ENCODE results near the gene CHRM1.
"Not testable (repeated sequence)": the region's sequence is repeated elsewhere in the genome, so short reads cannot be mapped to it uniquely, and the experiment has no call there.

Gene CHRM1

GRCh38 chr11:62921201-62921572, at the start of gene CHRM1:
Gene CHRM1, minus strand, starts transcription at chr11:62921363. Its CDS starts 10,263 bp downstream, at chr11:62911100.
- no peak for DNase-seq

DNA sequence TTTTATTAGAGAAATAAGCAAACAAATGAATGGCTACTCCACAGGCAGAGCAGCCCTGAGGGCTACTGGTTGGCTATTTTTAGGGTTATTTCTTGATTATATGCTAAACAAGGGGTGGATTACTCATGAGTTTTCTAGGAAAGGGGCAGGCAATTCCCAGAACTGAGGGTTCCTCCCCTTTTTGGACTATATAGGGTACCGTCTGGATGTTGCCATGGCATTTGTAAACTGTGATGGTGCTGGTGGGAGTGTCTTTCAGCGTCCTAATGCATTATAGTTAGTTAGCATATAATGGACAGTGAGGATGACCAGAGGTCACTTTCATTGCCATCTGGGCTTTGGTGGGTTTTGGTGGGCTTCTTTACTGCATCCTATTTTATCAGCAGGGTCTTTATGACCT, 44.4 kb upstream of the CHRM1 start:
- DNase-seq = no peak

DNA sequence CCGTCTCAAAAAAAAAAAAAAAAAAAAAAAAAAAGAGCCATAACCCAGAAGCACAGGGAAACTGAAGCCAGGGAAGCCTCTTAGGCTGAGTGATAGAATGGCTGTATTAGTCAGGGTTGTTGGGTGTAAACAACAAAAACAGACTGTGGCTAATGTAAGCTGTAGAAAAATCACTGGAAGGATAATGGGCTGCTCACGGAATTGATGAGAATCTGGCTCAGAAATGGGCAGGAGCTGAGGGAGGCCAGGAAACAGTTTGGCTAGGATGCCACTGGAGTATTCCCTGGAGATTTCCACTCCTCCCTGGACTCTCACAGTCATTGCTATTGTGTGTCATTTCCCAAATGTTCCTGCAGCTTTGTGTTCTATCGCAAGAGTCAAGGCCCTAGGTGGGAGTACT, 41.2 kb upstream of the CHRM1 start:
- DNase-seq = no peak

DNA sequence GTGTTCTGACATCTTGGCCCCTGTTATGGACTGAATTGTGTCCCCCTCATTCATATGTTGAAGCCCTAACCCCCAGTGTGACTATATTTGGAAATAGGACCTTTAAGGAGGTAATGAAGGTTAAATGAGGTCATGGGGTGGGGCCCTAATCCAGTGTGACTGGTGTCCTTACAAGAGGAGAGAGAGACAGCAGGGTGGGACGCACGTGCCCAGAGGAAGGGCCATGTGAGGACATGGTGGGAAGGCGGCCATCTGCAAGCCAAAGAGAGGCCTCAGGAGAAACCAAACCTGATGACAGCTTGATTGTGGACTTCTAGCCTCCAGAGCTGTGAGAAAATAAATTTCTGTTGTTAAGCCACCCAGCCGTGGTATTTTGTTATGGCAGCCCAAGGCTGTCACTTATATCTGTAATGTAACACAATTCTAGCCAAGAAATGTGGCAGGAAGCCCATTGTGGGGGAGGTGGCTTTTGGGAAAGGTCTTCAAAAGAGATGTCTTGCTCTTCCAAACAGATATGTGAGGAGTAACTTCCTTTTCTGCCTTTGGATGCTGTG, 39.9 kb upstream of the CHRM1 start:
- DNase-seq = no peak

GRCh38 chr11:62959422-62959980, 38.3 kb upstream of the CHRM1 start:
- DNase-seq = no peak

DNA sequence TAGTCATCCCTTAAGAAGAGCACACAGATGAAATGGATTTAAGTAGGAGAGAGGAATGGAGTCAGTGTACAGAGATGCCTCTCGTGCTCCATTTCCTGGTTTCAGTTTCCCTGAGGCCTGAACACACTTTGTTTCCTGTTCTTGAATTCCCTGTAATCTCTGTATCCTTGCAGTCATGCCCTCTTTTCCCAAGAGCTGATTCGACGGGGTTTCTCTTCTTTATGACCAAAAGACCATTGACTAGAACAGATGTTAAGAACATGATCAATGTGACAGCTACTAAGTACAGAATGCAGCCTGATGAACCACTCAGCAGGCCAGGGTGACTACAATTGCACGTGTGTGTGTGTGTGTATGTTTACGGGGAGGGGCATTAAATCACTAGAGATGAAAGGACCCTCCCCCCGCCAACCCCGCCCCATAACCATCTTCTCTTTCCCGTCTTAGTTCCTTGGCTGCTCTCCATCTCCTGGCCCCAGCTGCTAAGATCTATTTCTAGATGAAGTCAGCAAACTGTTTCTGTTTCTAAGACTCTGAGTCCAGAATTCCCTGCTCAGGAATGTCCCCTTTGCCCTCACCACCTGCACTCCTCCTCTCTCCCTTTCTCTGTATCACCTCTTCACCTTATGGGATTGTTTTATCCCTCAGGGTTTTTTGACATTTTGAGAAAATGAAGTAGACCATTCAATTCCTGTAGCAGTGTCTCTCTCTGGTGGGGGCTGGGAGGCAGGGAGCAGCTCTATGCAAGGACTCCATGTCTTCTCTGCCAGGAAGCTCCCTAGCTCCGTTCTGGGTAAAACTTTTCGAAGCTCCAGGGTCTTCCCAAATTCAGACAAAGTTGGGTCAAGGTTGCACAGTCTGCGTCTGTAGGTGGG, 37.6 kb upstream of the CHRM1 start:
- peak; percentile 22 for DNase-seq

DNA sequence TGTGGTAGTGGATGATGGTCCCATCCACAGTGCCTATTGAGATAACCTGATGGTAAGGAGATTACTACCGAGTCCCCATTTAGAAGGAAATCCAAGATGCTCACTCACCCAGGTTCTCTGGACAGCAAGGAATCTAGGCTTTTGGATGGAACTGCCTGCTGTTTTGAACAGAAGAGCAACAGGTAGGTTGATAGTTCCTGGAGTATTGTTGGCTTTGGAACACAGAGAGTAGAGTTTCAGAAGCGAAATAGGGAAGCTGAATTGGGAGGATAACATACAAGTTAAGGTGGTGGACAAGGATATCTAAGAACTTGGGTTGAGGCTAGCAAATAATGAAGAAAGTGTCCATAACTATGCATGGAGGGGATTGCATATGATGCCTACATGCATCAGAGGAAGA, 36.0 kb upstream of the CHRM1 start:
- DNase-seq = no peak

DNA sequence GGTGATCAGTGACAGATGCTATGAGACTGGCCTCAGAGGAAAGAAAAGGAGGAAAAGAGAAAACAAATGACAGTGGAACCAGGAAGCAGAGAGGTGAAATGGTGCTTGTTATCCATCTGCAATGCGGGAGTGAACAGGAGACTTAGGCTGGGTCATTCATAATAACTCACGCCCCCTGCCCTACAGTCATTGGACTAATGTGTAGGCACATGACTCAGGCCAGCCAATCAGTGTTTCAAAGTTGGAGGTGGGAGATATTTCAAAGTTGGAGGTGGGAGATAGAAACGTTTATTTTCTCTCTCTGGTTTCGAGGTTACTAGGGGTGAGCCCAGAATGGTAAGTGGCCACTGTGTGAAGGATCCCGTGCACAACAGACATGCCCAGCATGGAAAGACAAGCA, 33.3 kb upstream of the CHRM1 start:
- DNase-seq = no peak

- DNase-seq = no peak
Observed at GRCh38 chr11:62953811-62954210, 32.6 kb upstream of the CHRM1 start.

DNA sequence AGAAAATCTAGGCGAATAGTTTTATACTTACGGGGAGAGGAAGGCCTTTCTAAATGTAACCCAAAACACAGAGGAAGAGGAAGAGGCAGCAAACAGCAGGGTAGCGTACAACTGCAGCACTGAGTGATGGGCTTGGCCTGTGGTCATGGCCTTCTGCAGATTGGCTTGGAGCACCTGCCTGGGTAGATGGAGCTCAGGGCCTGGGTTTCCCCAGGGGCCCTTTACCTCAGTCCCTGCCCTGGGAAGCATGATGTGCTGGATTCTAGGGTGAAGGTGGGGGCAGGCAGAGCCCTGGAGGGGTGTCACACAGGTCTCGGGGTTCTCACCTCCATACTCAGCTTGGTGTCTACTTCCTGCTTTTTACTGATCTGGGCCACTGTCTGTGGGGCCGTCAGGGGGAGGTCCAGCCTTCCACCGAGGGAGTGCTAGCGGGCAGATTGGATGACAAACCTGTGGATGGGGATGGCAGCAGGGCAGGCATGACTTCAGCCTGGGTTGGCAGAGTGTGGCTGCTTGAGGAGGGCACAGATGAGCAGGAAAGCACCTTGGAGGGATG, 27.7 kb upstream of the CHRM1 start:
- DNase-seq = no peak

DNA sequence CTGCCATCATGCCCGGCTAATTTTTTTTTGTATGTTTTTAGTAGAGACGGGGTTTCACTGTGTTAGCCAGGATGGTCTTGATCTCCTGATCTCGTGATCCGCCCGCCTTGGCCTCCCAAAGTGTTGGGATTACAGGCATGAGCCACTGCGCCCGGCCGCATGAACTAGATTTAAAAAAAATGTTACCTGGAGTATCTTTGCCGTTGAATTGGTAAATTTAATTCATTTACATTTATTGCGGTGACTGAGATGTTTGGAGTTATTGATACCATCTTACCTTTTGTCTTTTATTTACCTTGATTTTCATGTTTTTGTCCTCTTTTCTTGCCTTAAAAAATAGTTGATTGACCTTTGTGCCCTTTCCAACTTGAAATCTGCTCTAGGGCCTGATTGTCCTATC, 24.4 kb upstream of the CHRM1 start:
- not testable (repeated sequence) for DNase-seq

- not testable (repeated sequence) for DNase-seq
Observed at GRCh38 chr11:62937528-62937927, 16.4 kb upstream of the CHRM1 start.

DNA sequence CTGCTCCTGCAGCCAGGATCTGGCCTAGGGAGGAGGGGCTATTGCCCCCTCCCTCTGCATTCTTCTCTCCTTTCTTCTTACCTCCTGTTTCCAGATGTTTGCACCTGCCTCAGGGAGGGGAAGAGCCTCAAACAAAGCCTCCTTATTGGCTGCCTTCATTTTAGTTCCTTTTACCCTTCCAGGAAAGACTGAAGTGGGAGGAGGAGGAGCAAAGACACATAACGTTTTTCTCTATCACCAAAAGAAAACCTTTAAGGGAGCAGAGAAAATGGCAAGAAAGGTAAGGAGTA, 13.3 kb upstream of the CHRM1 start:
- DNase-seq = no peak

GRCh38 chr11:62933750-62934495, 12.8 kb upstream of the CHRM1 start:
- DNase-seq = no peak

DNA sequence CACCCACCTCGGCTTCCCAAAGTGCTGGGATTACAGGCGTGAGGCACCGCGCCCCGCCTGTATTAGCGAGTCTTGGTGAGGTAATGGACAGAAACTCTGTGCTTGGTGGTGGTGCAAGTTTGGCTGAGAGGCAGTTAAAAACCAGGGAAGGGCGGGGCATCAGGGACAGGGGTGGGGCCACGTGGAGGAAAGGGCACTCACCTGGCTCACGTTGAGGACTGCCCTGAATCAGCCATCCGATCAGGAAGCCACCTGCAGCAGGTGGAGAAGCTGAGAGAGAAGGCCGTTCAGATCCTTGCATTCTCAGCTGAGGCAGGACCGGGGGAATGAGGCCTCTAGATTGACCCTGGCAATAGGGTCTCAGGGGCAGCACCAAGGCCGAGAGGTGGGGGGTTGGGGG, 12.1 kb upstream of the CHRM1 start:
- DNase-seq = peak; percentile 16

- no peak for DNase-seq
Observed at GRCh38 chr11:62931499-62932278, 10.5 kb upstream of the CHRM1 start.

DNA sequence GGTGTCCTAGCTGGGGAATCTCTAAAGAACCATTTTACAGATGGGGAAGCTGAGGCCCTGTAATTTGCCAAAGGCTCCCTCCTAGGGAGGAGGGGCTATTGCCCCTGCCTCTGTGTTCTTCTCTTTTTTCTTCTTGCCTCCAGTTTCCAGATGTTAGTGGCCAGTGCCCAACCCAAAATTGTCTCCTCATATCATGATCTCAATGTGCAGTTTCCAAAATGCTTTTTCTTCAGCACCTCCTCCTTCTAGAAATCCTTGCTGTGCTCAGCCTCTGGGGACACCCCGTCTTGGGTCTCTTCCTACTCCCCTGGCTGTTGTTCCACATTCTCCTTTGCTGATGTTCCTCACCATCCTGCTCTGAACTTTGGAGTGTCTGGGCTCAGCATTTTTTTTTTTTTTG, 9.5 kb upstream of the CHRM1 start:
- no peak for DNase-seq

DNA sequence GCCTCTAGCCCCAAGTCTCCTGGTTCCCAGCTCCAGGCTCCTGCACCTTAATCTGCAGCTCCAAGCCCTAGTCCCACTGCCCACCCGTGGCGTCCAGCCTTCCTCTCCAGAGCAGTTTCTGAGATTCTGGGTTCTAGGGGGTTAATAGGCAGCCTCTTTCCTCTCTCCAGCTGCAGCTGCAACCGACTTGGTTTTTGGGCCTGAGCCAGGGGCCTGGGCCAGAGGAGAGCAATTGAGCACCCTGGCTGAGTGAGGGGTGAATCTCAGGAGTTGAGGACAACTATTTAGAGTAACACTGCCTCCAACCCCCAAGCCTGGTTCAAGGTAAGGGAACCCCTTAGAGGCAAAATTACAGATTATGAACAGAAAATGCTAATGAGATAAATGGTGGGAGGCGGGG, 9.0 kb upstream of the CHRM1 start:
- DNase-seq = no peak

DNA sequence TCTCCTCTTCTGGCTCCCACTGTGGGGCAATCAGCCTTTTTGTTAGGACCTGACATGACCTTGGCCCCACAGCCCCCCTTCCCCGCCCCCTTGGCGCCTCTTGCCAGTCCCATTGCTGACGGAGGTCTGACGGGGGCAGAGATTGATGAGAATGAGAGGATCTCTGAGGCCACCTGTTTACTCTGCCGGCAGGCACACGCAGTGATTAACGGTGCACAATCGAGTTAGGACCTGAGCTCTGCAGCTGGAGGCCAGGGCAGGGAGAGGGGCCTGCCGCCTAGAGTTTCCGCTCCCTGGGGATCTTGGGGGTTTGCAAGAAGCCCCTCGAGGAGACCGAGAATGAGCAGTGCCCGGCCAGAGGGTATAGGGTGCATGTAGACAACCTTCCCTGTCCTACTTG, 6.8 kb upstream of the CHRM1 start:
- no peak for DNase-seq

DNA sequence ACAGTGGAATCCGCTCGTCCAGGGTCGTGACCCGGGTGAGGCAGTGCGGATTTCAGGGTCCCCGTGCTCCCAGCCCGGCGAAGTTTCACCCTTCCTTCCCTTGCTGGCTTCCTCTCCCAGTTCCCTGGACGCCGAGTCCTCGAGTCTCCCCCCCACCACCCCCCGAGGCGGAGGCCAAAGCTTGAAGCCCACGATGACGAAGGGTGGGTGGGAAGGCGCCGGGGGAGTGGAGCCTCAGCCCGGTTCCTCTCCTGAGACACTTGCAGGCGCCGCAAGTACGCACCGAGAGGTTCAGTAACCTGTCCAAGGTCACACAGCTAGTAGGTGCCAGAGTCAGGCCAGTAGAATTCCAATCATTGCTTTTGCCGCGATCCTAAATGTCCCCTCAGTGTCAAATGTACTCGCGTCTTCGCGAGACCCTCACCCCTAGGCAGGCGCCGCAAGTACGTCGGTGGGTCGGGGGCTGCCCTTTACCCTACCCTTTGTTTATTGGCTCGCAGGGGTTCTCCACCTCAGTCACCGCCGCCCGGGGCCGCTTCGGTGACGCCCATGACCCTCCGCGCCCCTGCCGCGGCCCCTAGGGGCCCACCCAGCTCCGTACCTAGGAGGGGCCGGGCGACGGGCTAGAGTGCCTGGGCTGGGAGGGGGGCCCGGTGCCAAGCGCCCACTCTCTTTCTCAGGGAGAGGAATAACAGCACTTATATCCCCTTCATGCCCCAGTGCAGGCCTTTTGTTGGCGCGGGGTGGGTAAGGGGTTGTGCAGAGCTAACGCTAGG, 5.7 kb upstream of the CHRM1 start:
- no peak for DNase-seq

DNA sequence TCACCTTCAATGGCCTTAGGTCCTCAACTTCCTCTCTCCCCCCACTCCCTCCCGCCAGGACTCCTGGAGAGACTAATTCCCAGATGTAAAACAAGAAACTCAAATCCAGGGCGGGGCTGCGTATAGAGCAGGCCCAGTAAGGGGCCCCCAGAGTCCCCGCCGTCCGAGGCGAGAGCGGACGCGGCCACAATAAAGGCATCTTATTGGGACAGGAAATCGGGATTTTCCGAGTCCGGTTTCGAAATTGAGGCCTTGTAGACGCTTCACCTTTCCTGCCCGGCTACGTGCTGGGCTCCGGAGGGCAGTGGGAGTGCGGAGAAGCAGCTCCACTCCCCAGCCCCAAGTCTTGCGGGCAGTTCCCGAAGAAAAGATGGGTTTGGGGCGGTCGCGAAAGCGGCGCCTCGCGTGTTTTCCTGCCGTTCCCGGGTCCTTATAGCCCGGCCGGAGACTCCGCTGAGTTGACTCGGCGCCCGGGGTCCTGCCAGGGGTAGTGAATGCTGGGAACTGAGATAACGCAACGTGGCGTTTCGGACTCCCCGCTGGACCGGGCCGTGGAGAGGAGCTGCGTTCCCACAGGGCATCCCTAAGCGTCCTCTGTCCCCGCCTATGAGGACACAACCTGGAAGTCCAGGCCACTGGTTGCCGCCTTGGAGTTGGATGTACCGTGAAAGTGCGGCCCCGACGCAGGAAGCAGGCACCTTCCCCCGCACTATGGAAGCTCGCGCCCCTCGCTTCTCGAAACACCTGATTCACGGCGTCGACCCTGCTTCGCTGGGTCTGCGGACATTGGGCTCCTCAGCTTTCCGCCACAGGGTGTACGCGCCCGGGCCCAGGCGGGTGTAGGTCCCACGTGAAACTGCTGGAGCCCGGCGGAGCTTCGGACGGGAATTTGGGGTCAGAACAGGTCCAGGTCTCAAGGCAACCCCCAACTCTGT, 4.8 kb upstream of the CHRM1 start:
- DNase-seq = peak; percentile 48

All from DMS53 (cell line).